Measurements from ENCODE around the gene SDR42E2. TPM values are rescaled to one million over a fixed set of nuclear protein-coding genes. Genes with fewer than 3 reads are reported as not detected.

Gene SDR42E2
- total and polyA plus RNA-seq, 10 donors: 0.09 to 0.24 (median 0.14) TPM; not detected in 5

GRCh38 chr16:22217890-22218730 is 55.8 kb downstream of the SDR42E2 start:
- intact Hi-C loops (cut with DNase I; ENCODE audit: low total_unique reads): no loop called here
- Histone ChIP-seq H3K27me3 (replicated peaks in 1 of 7) (no peaks in the 10 kb centered on the region), H3K4me1 (peaks cover 0 to 42% (median 16%) of the 10 kb centered on the region in 6 donors), H3K4me3 (no peak overlapping the region), H3K27ac (peak overlapping the region in 1 of 8 donors; percentile 22), H3K36me3 (peaks cover 0 to 39% (median 1%) of the 10 kb centered on the region in 6 donors), H3K9me3 (no peaks in the 10 kb centered on the region)
- DNase-seq: no peak
- peak in 1 of 3 donors; percentile 12 for TF ChIP-seq POLR2AphosphoS5 (IDR thresholded peaks at IDR 0.05)
- no peak for TF ChIP-seq CTCF (IDR thresholded peaks at IDR 0.05 in 8 of 11, conservative IDR thresholded peaks at IDR 0.05 in 3 of 11)
- 67 to 83% (median 75%) methylated on average over 10 to 18 of the region's 18 CpGs for whole genome bisulfite sequencing, 5 donors

- DNase-seq: no peak
- TF ChIP-seq POLR2AphosphoS5 (IDR thresholded peaks at IDR 0.05): no peak
- TF ChIP-seq CTCF (IDR thresholded peaks at IDR 0.05 in 8 of 11, conservative IDR thresholded peaks at IDR 0.05 in 3 of 11): no peak
- TF ChIP-seq POLR2A (IDR thresholded peaks at IDR 0.05): no peak
- WGBS, 5 donors: 89 to 96% (median 94%) methylated on average over 3 of the region's 3 CpGs
- intact Hi-C loops (cut with DNase I; ENCODE audit: low total_unique reads): no loop called here
- no peaks in the 10 kb centered on the region for H3K9me3 ChIP-seq
- H3K4me3 ChIP-seq: no peak overlapping the region
- H3K27ac ChIP-seq: peak overlapping the region in 2 of 8 donors; percentile 15 to 43
- peaks cover 0 to 25% (median 1%) of the 10 kb centered on the region in 6 donors for H3K36me3 ChIP-seq
- H3K27me3 ChIP-seq (replicated peaks in 1 of 7): no peaks in the 10 kb centered on the region
- H3K4me1 ChIP-seq: peaks cover 0 to 42% (median 16%) of the 10 kb centered on the region in 6 donors
Measured at GRCh38 chr16:22219389-22220068, 57.2 kb downstream of the SDR42E2 start.

GRCh38 chr16:22220069-22220440 is 57.7 kb downstream of the SDR42E2 start:
- 78 to 85% (median 83%) methylated on average over 11 of the region's 11 CpGs for WGBS, 5 donors
- no peaks in the 10 kb centered on the region for H3K9me3 ChIP-seq
- peaks cover 0 to 42% (median 18%) of the 10 kb centered on the region in 6 donors for H3K4me1 ChIP-seq
- no peaks in the 10 kb centered on the region for H3K27me3 ChIP-seq (replicated peaks in 1 of 7)
- peaks cover 0 to 20% (median 1%) of the 10 kb centered on the region in 6 donors for H3K36me3 ChIP-seq
- DNase-seq: no peak
- TF ChIP-seq POLR2AphosphoS5 (IDR thresholded peaks at IDR 0.05): peak in 2 of 3 donors; percentile 57 to 64
- TF ChIP-seq CTCF (IDR thresholded peaks at IDR 0.05 in 8 of 11, conservative IDR thresholded peaks at IDR 0.05 in 3 of 11): no peak
- TF ChIP-seq POLR2A (IDR thresholded peaks at IDR 0.05): no peak
- no peak overlapping the region for H3K4me3 ChIP-seq
- H3K27ac ChIP-seq: peak overlapping the region in 4 of 8 donors; percentile 15 to 45 (median 29)
- intact Hi-C loops (cut with DNase I; ENCODE audit: low total_unique reads): no loop called here

- DNase-seq: no peak
- H3K27ac ChIP-seq: peak overlapping the region in 4 of 8 donors; percentile 15 to 45 (median 29)
- intact Hi-C loops (cut with DNase I; ENCODE audit: low total_unique reads): no loop called here
- peaks cover 0 to 41% (median 18%) of the 10 kb centered on the region in 6 donors for H3K4me1 ChIP-seq
- no peaks in the 10 kb centered on the region for H3K9me3 ChIP-seq
- no peak overlapping the region for H3K4me3 ChIP-seq
- no peaks in the 10 kb centered on the region for H3K27me3 ChIP-seq (replicated peaks in 1 of 7)
- WGBS, 5 donors: 70 to 93% (median 84%) methylated on average over 9 of the region's 9 CpGs
- H3K36me3 ChIP-seq: peaks cover 0 to 21% (median 4%) of the 10 kb centered on the region in 6 donors
- TF ChIP-seq CTCF (IDR thresholded peaks at IDR 0.05 in 8 of 11, conservative IDR thresholded peaks at IDR 0.05 in 3 of 11) (no peak), POLR2AphosphoS5 (IDR thresholded peaks at IDR 0.05) (peak in 1 of 3 donors; percentile 10)
Measured at GRCh38 chr16:22220714-22221113, 58.4 kb downstream of the SDR42E2 start.

Measured in spleen (tissue), 11 donors.